CD14-positive monocyte (primary cell): Measurements from ENCODE around the gene YOD1. TPM values are rescaled to one million over a fixed set of nuclear protein-coding genes. Genes with fewer than 3 reads are reported as not detected.

ENCODE experiments used
- DNase-seq, 3 donors: peaks; one replicate each; pipeline ENCODE4 v3.0.0-alpha.2; 2011 to 2022
- H2AFZ ChIP-seq: 2 replicates; pipeline ENCODE4 v1.6.0; 2012; ENCODE audit warnings: mild to moderate bottlenecking, low read depth, low read length, inconsistent platforms; ENCODE audit not compliant: insufficient read depth, poor library complexity, severe bottlenecking
- H3K27ac ChIP-seq, 2 donors: 1 replicate in 1 of 2; 2 replicates in 1 of 2; pipeline ENCODE4 v1.5.1; 2012 to 2013; ENCODE audit warnings: low read length in 2 of 2, control low read depth in 1 of 2, inconsistent platforms in 1 of 2, low read depth in 1 of 2, mild to moderate bottlenecking in 1 of 2
- H3K27me3 ChIP-seq, 2 donors: one replicate each; pipeline versions ENCODE4 v1.6.0 to v1.6.1; 2011 to 2013; ENCODE audit warnings: low read length in 2 of 2; ENCODE audit not compliant: control insufficient read depth in 2 of 2, insufficient read depth in 2 of 2
- H3K36me3 ChIP-seq, 2 donors: replicated peaks in 1 of 2; 1 replicate in 1 of 2; 2 replicates in 1 of 2; pipeline versions ENCODE4 v1.5.1 to v1.6.1; 2012 to 2013; ENCODE audit warnings: low read length in 2 of 2, control low read depth in 1 of 2, inconsistent platforms in 1 of 2, mild to moderate bottlenecking in 1 of 2; ENCODE audit not compliant: insufficient read depth in 2 of 2, control insufficient read depth in 1 of 2
- H3K4me1 ChIP-seq, 2 donors: 1 replicate in 1 of 2; 2 replicates in 1 of 2; pipeline versions ENCODE4 v1.5.1 to v1.6.1; 2012 to 2013; ENCODE audit warnings: low read length in 2 of 2, control low read depth in 1 of 2, inconsistent platforms in 1 of 2, mild to moderate bottlenecking in 1 of 2, moderate library complexity in 1 of 2; ENCODE audit not compliant: insufficient read depth in 2 of 2, control insufficient read depth in 1 of 2
- H3K4me2 ChIP-seq: replicated peaks from 2 replicates; pipeline ENCODE3; 2012; ENCODE audit warnings: low read length, moderate library complexity, mild to moderate bottlenecking; ENCODE audit not compliant: poor library complexity, severe bottlenecking; ENCODE audit errors: extremely low read depth
- H3K4me3 ChIP-seq, 3 experiments: fragments of 200-600 bp in 1 of 3; sonication (generic) in 1 of 3; replicated peaks in 1 of 3; 1 replicate in 2 of 3; 2 replicates in 1 of 3; pipeline ENCODE4 v1.5.1; 2011 to 2013; ENCODE audit warnings: low read length in 3 of 3, mild to moderate bottlenecking in 3 of 3, control low read depth in 2 of 3, low read depth in 2 of 3, inconsistent platforms in 1 of 3, moderate library complexity in 1 of 3
- H3K79me2 ChIP-seq: 2 replicates; pipeline ENCODE4 v1.6.0; 2012; ENCODE audit warnings: mild to moderate bottlenecking, control low read depth, inconsistent platforms, low read length, moderate library complexity; ENCODE audit not compliant: insufficient read depth
- H3K9ac ChIP-seq: 2 replicates; pipeline ENCODE4 v1.6.0; 2017; ENCODE audit warnings: low read length, mild to moderate bottlenecking; ENCODE audit not compliant: insufficient read depth, poor library complexity, severe bottlenecking
- H3K9me3 ChIP-seq, 2 donors: replicated peaks in 1 of 2; 1 replicate in 1 of 2; 2 replicates in 1 of 2; pipeline versions ENCODE4 v1.5.1 to v1.6.1; 2012 to 2013; ENCODE audit warnings: low read length in 2 of 2, control low read depth in 1 of 2; ENCODE audit not compliant: control insufficient read depth in 1 of 2, insufficient read depth in 1 of 2
- H4K20me1 ChIP-seq: 2 replicates; pipeline ENCODE4 v1.6.0; 2012; ENCODE audit warnings: mild to moderate bottlenecking, low read length, control low read depth, moderate library complexity; ENCODE audit not compliant: insufficient read depth
- H3K27ac Mint-ChIP-seq, 7 donors: one replicate each; pipeline ENCODE4 v1.8.0; 2020; ENCODE audit warnings: mild to moderate bottlenecking in 7 of 7, mixed read lengths in 7 of 7, moderate library complexity in 6 of 7, inconsistent platforms in 2 of 7
- H3K27me3 Mint-ChIP-seq, 3 donors: one replicate each; pipeline ENCODE4 v1.8.0; 2021 to 2022; ENCODE audit warnings: low read depth in 3 of 3, mild to moderate bottlenecking in 3 of 3, mixed read lengths in 3 of 3, moderate library complexity in 3 of 3, inconsistent platforms in 1 of 3
- H3K36me3 Mint-ChIP-seq, 2 donors: one replicate each; pipeline ENCODE4 v1.8.0; 2020; ENCODE audit warnings: mixed read lengths in 2 of 2, inconsistent platforms in 1 of 2, mild to moderate bottlenecking in 1 of 2
- H3K4me1 Mint-ChIP-seq: one replicate; pipeline ENCODE4 v1.8.0; 2020; ENCODE audit warnings: mild to moderate bottlenecking, mixed read lengths
- H3K4me3 Mint-ChIP-seq, 2 donors: one replicate each; pipeline ENCODE4 v1.8.0; 2020; ENCODE audit warnings: mild to moderate bottlenecking in 2 of 2, mixed read lengths in 2 of 2, moderate library complexity in 1 of 2
- H3K9me3 Mint-ChIP-seq, 7 donors: one replicate each; pipeline ENCODE4 v1.8.0; 2020 to 2022; ENCODE audit warnings: mixed read lengths in 7 of 7, mild to moderate bottlenecking in 6 of 7, moderate library complexity in 6 of 7, inconsistent platforms in 2 of 7
- WGBS: methylation state at CpG from one replicate; pipeline ENCODE4 v1.1.5; 2013; ENCODE audit warnings: missing lambda C conversion rate; ENCODE audit not compliant: insufficient coverage; 5-methylcytosine and 5-hydroxymethylcytosine counted together
- intact Hi-C, 2 donors: fragments of 100-400 bp; cut with micrococcal nuclease; formaldehyde crosslinking; loops; one replicate each; pipeline versions ENCODE4 v1.15.0 to v1.15.1; 2023
- polyA plus RNA-seq, 3 donors: library from polyadenylated mRNA; depleted of rRNA in 1 of 3; unstranded in 2 of 3; stranded (reverse) in 1 of 3; fragments of 300-500 nt in 2 of 3; fragments of >200 nt in 1 of 3; fragmentation: Illumina TruSeq in 2 of 3; gene quantifications; 1 replicate in 2 of 3; 2 replicates in 1 of 3; pipeline ENCODE4 v1.2.3, GENCODE V29; 2012 to 2021
- TF ChIP-seq, protein P1 (sequence below): fragments of 200-600 bp; IDR thresholded peaks from one replicate; pipeline ENCODE4 v1.8.0; 2022; ENCODE audit warnings: antibody characterized with exemption, mild to moderate bottlenecking

The YOD1 gene
- polyA plus RNA-seq, 3 donors = 1.6 to 8.2 (median 1.7) TPM

GRCh38 chr1:207076181-207076955 lies 25.4 kb upstream of the YOD1 start:
- Histone ChIP-seq H3K36me3 (peaks cover 5 to 22% of the 10 kb centered on the region in 2 donors), H3K79me2 (no peaks in the 10 kb centered on the region), H4K20me1 (no peaks in the 10 kb centered on the region), H3K27me3 (no peaks in the 10 kb centered on the region), H3K4me1 (peaks cover 0 to 8% of the 10 kb centered on the region in 2 donors), H3K9ac (no peak overlapping the region), H3K27ac (no peak overlapping the region), H3K4me2 (no peak overlapping the region), H3K4me3 (no peak overlapping the region), H2AFZ (no peak overlapping the region), H3K9me3 (no peaks in the 10 kb centered on the region)
- H3K4me3 Mint-ChIP-seq = no peak overlapping the region
- intact Hi-C loops = no loop called here
- DNase-seq = no peak
- no peaks in the 10 kb centered on the region for H3K9me3 Mint-ChIP-seq
- TF ChIP-seq, protein P1, sequence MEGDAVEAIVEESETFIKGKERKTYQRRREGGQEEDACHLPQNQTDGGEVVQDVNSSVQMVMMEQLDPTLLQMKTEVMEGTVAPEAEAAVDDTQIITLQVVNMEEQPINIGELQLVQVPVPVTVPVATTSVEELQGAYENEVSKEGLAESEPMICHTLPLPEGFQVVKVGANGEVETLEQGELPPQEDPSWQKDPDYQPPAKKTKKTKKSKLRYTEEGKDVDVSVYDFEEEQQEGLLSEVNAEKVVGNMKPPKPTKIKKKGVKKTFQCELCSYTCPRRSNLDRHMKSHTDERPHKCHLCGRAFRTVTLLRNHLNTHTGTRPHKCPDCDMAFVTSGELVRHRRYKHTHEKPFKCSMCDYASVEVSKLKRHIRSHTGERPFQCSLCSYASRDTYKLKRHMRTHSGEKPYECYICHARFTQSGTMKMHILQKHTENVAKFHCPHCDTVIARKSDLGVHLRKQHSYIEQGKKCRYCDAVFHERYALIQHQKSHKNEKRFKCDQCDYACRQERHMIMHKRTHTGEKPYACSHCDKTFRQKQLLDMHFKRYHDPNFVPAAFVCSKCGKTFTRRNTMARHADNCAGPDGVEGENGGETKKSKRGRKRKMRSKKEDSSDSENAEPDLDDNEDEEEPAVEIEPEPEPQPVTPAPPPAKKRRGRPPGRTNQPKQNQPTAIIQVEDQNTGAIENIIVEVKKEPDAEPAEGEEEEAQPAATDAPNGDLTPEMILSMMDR = no peak
- peaks cover 0 to 4% (median 0%) of the 10 kb centered on the region in 3 donors for H3K27me3 Mint-ChIP-seq
- H3K36me3 Mint-ChIP-seq = peaks cover 18 to 47% of the 10 kb centered on the region in 2 donors
- WGBS = 100% methylated on average over 3 of the region's 5 CpGs
- H3K4me1 Mint-ChIP-seq = peaks cover 10% of the 10 kb centered on the region
- no peak overlapping the region for H3K27ac Mint-ChIP-seq

GRCh38 chr1:207073906-207074820 lies 23.2 kb upstream of the YOD1 start:
- Histone ChIP-seq H3K79me2 (no peaks in the 10 kb centered on the region), H3K9me3 (no peaks in the 10 kb centered on the region), H3K27ac (no peak overlapping the region), H3K27me3 (no peaks in the 10 kb centered on the region), H3K9ac (no peak overlapping the region), H4K20me1 (no peaks in the 10 kb centered on the region), H3K4me3 (no peak overlapping the region), H3K36me3 (peaks cover 5 to 23% of the 10 kb centered on the region in 2 donors), H3K4me1 (peaks cover 11 to 30% of the 10 kb centered on the region in 2 donors), H2AFZ (no peak overlapping the region), H3K4me2 (no peak overlapping the region)
- no peak overlapping the region for H3K27ac Mint-ChIP-seq
- H3K27me3 Mint-ChIP-seq = peaks cover 0 to 4% (median 0%) of the 10 kb centered on the region in 3 donors
- no peak for DNase-seq
- TF ChIP-seq, protein P1 = no peak
- WGBS = no CpG with 5 or more reads among the region's 4 CpGs
- H3K36me3 Mint-ChIP-seq = peaks cover 29 to 55% of the 10 kb centered on the region in 2 donors
- intact Hi-C loops = no loop called here
- H3K9me3 Mint-ChIP-seq = peaks cover 0 to 2% (median 0%) of the 10 kb centered on the region in 7 donors
- H3K4me3 Mint-ChIP-seq = no peak overlapping the region
- H3K4me1 Mint-ChIP-seq = peaks cover 24% of the 10 kb centered on the region
